HCT116 (cell line): Measurements from ENCODE around the gene BAIAP2L1.

ENCODE experiments used
- ELF1 ChIP-seq: IDR thresholded peaks from 2 replicates; pipeline ENCODE4 v1.6.1; 2012; ENCODE audit warnings: low read depth, borderline replicate concordance
- EZH2 ChIP-seq: fragments of 200-600 bp; sonication (generic); IDR thresholded peaks from 2 replicates; pipeline ENCODE4 v1.6.1; 2017; ENCODE audit warnings: antibody characterized with exemption, mixed run types
- JUND ChIP-seq: IDR thresholded peaks from 2 replicates; pipeline ENCODE4 v1.6.1; 2012
- POLR2A ChIP-seq: IDR thresholded peaks from 2 replicates; pipeline ENCODE4 v1.7.0; 2011; ENCODE audit warnings: borderline replicate concordance; ENCODE audit not compliant: insufficient read depth, insufficient read length; ENCODE audit errors: extremely low read depth
- POLR2AphosphoS5 ChIP-seq: IDR thresholded peaks from 2 replicates; pipeline ENCODE4 v1.6.1; 2011; ENCODE audit warnings: mild to moderate bottlenecking, low read depth, low read length, moderate library complexity
- RAD21 ChIP-seq: IDR thresholded peaks from 2 replicates; pipeline ENCODE4 v1.6.1; 2012; ENCODE audit warnings: low read depth, mild to moderate bottlenecking
- SRF ChIP-seq: IDR thresholded peaks from 2 replicates; pipeline ENCODE4 v1.6.1; 2012; ENCODE audit warnings: low read depth
- YY1 ChIP-seq: IDR thresholded peaks from 2 replicates; pipeline ENCODE4 v1.6.1; 2011; ENCODE audit warnings: low read length, low read depth, moderate library complexity, mild to moderate bottlenecking; ENCODE audit not compliant: insufficient replicate concordance; ENCODE audit errors: extremely low read depth
- ZFX ChIP-seq: fragments of 450-650 bp; IDR thresholded peaks from 2 replicates; pipeline ENCODE4 v1.6.1; 2017
- ZNF274 ChIP-seq: fragments of 200-500 bp; sonication (Bioruptor generic); IDR thresholded peaks from 2 replicates; pipeline ENCODE4 v1.6.1; 2014; ENCODE audit warnings: mild to moderate bottlenecking, low read depth, low read length, inconsistent platforms
- TF ChIP-seq, protein P1 (sequence below), 3 experiments: fragments of 200-600 bp in 1 of 3; sonication (generic) in 1 of 3; IDR thresholded peaks in 2 of 3; conservative IDR thresholded peaks in 1 of 3; 2 replicates each; pipeline ENCODE4 v1.5.1; 2012 to 2017; ENCODE audit warnings: low read depth in 2 of 3, low read length in 2 of 3, antibody characterized with exemption in 1 of 3, borderline replicate concordance in 1 of 3, control low read depth in 1 of 3, mild to moderate bottlenecking in 1 of 3, mixed read lengths in 1 of 3, mixed run types in 1 of 3, moderate library complexity in 1 of 3; ENCODE audit not compliant: insufficient read depth in 1 of 3

GRCh38 chr7:98285157-98286092, 115.5 kb downstream of the BAIAP2L1 start:
- TF ChIP-seq ELF1 (no peak), JUND (no peak), POLR2A (no peak), ZNF274 (no peak), POLR2AphosphoS5 (no peak), RAD21 (no peak), YY1 (no peak), ZFX (no peak), SRF (no peak), EZH2 (no peak)
- TF ChIP-seq, protein P1, sequence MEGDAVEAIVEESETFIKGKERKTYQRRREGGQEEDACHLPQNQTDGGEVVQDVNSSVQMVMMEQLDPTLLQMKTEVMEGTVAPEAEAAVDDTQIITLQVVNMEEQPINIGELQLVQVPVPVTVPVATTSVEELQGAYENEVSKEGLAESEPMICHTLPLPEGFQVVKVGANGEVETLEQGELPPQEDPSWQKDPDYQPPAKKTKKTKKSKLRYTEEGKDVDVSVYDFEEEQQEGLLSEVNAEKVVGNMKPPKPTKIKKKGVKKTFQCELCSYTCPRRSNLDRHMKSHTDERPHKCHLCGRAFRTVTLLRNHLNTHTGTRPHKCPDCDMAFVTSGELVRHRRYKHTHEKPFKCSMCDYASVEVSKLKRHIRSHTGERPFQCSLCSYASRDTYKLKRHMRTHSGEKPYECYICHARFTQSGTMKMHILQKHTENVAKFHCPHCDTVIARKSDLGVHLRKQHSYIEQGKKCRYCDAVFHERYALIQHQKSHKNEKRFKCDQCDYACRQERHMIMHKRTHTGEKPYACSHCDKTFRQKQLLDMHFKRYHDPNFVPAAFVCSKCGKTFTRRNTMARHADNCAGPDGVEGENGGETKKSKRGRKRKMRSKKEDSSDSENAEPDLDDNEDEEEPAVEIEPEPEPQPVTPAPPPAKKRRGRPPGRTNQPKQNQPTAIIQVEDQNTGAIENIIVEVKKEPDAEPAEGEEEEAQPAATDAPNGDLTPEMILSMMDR (IDR thresholded peaks at IDR 0.05 in 2 of 3, conservative IDR thresholded peaks at IDR 0.05 in 1 of 3; ENCODE audit: borderline replicate concordance in 1 of 3, insufficient read depth in 1 of 3, low read depth in 2 of 3, low read length in 2 of 3), result no peak
